B cell (primary cell): Measurements from ENCODE around the gene DMXL1. TPM values are rescaled to one million over a fixed set of nuclear protein-coding genes. Genes with fewer than 3 reads are reported as not detected.

Experiments
- ATAC-seq: fragments of 200-7000 bp; cut with Tn5 transposase; one replicate; pipeline ENCODE4 v1.10.0; 2021; ENCODE audit warnings: low read depth, mild to moderate bottlenecking, moderate number of reproducible peaks, moderate library complexity
- CTCF ChIA-PET: fragments of 350-600 bp; sonication (Branson Sonifier 250); formaldehyde crosslinking; loops from one replicate; lab custom pipeline; 2021; ENCODE audit warnings: antibody characterized with exemption, inconsistent platforms; lab: Charles Lee
- POLR2A ChIA-PET: fragments of 350-600 bp; sonication (Branson Sonifier 250); formaldehyde crosslinking; loops from one replicate; lab custom pipeline; 2021; ENCODE audit warnings: antibody characterized with exemption; lab: Charles Lee
- DNase-seq: peaks from one replicate; pipeline ENCODE4 v3.0.0; 2013
- H2AFZ ChIP-seq: 2 replicates; pipeline ENCODE4 v1.6.1; 2012; ENCODE audit warnings: mild to moderate bottlenecking, low read depth, low read length; ENCODE audit not compliant: insufficient read depth, poor library complexity, severe bottlenecking
- H3K27ac ChIP-seq, 2 donors: 1 replicate in 1 of 2; 2 replicates in 1 of 2; pipeline ENCODE4 v1.5.1; 2012 to 2013; ENCODE audit warnings: low read length in 2 of 2, mild to moderate bottlenecking in 2 of 2, moderate library complexity in 1 of 2
- H3K27me3 ChIP-seq, 4 experiments: fragments of 200-600 bp in 1 of 4; sonication (generic) in 1 of 4; replicated peaks in 1 of 4; 1 replicate in 2 of 4; 2 replicates in 2 of 4; pipeline versions ENCODE4 v1.6.1 to v1.7.0; 2013 to 2016; ENCODE audit warnings: low read length in 3 of 4, mild to moderate bottlenecking in 2 of 4, mixed read lengths in 1 of 4, moderate library complexity in 1 of 4; ENCODE audit not compliant: insufficient read depth in 4 of 4, control insufficient read depth in 3 of 4; ENCODE audit errors: control extremely low read depth in 1 of 4
- H3K36me3 ChIP-seq, 2 experiments: replicated peaks in 1 of 2; 1 replicate in 1 of 2; 2 replicates in 1 of 2; pipeline versions ENCODE4 v1.6.1 to v1.7.1; 2013; ENCODE audit warnings: low read length in 1 of 2; ENCODE audit not compliant: insufficient read depth in 2 of 2, control insufficient read depth in 1 of 2; ENCODE audit errors: control extremely low read depth in 1 of 2, extremely low read depth in 1 of 2
- H3K4me1 ChIP-seq, 2 donors: fragments of 200-600 bp in 1 of 2; sonication (generic) in 1 of 2; 1 replicate in 1 of 2; 2 replicates in 1 of 2; pipeline versions ENCODE4 v1.5.1 to v1.6.1; 2013 to 2017; ENCODE audit warnings: low read length in 2 of 2; ENCODE audit not compliant: control insufficient read depth in 2 of 2, insufficient read depth in 2 of 2
- H3K4me2 ChIP-seq: replicated peaks from 2 replicates; pipeline ENCODE3; 2012; ENCODE audit warnings: mild to moderate bottlenecking, low read depth, low read length; ENCODE audit not compliant: poor library complexity, severe bottlenecking
- H3K4me3 ChIP-seq, 5 experiments: fragments of 200-600 bp in 1 of 5; sonication (generic) in 1 of 5; 1 replicate in 3 of 5; 2 replicates in 2 of 5; pipeline versions ENCODE4 v1.5.1 to v1.7.0; 2011 to 2016; ENCODE audit warnings: low read length in 4 of 5, mild to moderate bottlenecking in 4 of 5, low read depth in 2 of 5, control low read depth in 1 of 5, moderate library complexity in 1 of 5; ENCODE audit not compliant: insufficient read depth in 1 of 5; ENCODE audit errors: control extremely low read depth in 1 of 5, extremely low read depth in 1 of 5
- H3K79me2 ChIP-seq: fragments of 200-600 bp; sonication (generic); one replicate; pipeline ENCODE4 v1.6.0; 2016; ENCODE audit warnings: low read length; ENCODE audit not compliant: control insufficient read depth, insufficient read depth
- H3K9ac ChIP-seq: fragments of 200-600 bp; sonication (generic); 2 replicates; pipeline ENCODE4 v1.6.1; 2017; ENCODE audit warnings: mild to moderate bottlenecking, low read length, moderate library complexity
- H3K9me3 ChIP-seq, 3 donors: one replicate each; pipeline versions ENCODE4 v1.6.1 to v1.7.1; 2013; ENCODE audit warnings: low read length in 2 of 3; ENCODE audit not compliant: control insufficient read depth in 2 of 3, insufficient read depth in 1 of 3; ENCODE audit errors: control extremely low read depth in 1 of 3
- H4K20me1 ChIP-seq: 2 replicates; pipeline ENCODE4 v1.6.0; 2012; ENCODE audit warnings: mild to moderate bottlenecking, low read length; ENCODE audit not compliant: insufficient read depth, control insufficient read depth, poor library complexity, severe bottlenecking
- H3K27ac Mint-ChIP-seq: one replicate; pipeline ENCODE4 v1.8.0; 2021; ENCODE audit warnings: mixed read lengths
- H3K27me3 Mint-ChIP-seq: one replicate; pipeline ENCODE4 v1.8.0; 2021; ENCODE audit warnings: mixed read lengths
- H3K4me1 Mint-ChIP-seq: one replicate; pipeline ENCODE4 v1.8.0; 2021; ENCODE audit warnings: mixed read lengths
- H3K4me3 Mint-ChIP-seq: one replicate; pipeline ENCODE4 v1.8.0; 2021; ENCODE audit warnings: mixed read lengths
- H3K9me3 Mint-ChIP-seq: one replicate; pipeline ENCODE4 v1.8.0; 2022; ENCODE audit warnings: mixed read lengths; ENCODE audit not compliant: insufficient read depth
- EZH2 ChIP-seq: IDR thresholded peaks from 2 replicates; pipeline ENCODE4 v1.6.1; 2012; ENCODE audit warnings: borderline replicate concordance, low read depth, mild to moderate bottlenecking, moderate library complexity, low read length; ENCODE audit not compliant: insufficient read depth, poor library complexity, severe bottlenecking
- WGBS: methylation state at CpG from one replicate; pipeline ENCODE4 v1.1.5; 2013; ENCODE audit warnings: missing lambda C conversion rate; ENCODE audit not compliant: insufficient coverage; 5-methylcytosine and 5-hydroxymethylcytosine counted together
- intact Hi-C: fragments of 100-400 bp; cut with micrococcal nuclease; formaldehyde crosslinking; loops from one replicate; pipeline ENCODE4 v1.10.0; 2022
- polyA plus RNA-seq: library from polyadenylated mRNA; depleted of rRNA; stranded (reverse); fragments of >200 nt; gene quantifications from 2 replicates; pipeline ENCODE4 v1.2.3, GENCODE V29; 2012
- total RNA-seq, 2 donors: library from RNA; stranded (reverse); fragments of 120-200 nt in 1 of 2; gene quantifications; 1 replicate in 1 of 2; 2 replicates in 1 of 2; pipeline versions ENCODE4 v1.2.3 to v1.2.4, GENCODE V29; 2013 to 2022
- TF ChIP-seq, protein P1 (sequence below): fragments of 200-600 bp; IDR thresholded peaks from one replicate; pipeline ENCODE4 v1.8.0; 2022; ENCODE audit warnings: antibody characterized with exemption, mild to moderate bottlenecking

Gene DMXL1
- total and polyA plus RNA-seq, 2 donors (not counting 1 experiment from before 2014, with no cell fraction given) = 37.9 to 129 TPM

DNA sequence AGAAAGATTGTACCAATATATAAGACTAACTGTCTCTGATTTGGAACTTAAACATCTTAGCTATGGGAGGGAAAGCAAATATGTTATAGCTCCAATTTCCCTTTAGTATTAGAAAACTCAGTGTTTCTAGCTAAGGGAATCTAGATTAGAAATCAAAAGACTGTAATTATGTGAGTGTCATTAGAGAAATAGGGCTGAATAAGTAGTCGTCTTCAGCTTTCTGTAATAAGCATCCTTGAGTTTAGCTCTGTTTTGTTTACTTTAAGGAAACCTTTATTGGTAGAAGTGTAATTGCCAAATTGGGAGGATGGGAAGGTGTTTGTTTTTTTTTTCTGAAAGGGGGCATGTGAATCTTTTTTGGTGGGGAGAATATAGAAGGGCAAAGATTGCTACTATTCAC lies 5.2 kb downstream of the DMXL1 start:
- 89% methylated on average over 1 of the region's 1 CpG for WGBS
- ATAC-seq (no peak), DNase-seq (no peak)
- CTCF ChIA-PET = interaction anchor here (2.3 kb wide), 1 partner anchor 54 kb away, joined by 13 read pairs; no protein-coding TSS in a partner anchor
- H3K4me2 ChIP-seq = peak overlapping the region; percentile 39
- peaks cover 68 to 74% of the 10 kb centered on the region in 2 donors for H3K4me1 ChIP-seq
- H3K4me3 Mint-ChIP-seq = peak overlapping the region; percentile 73
- peaks cover 8% of the 10 kb centered on the region for H4K20me1 ChIP-seq
- no peaks in the 10 kb centered on the region for H3K27me3 ChIP-seq
- no peak overlapping the region for H2AFZ ChIP-seq
- H3K27ac ChIP-seq = peak overlapping the region; percentile 59 to 75
- no peaks in the 10 kb centered on the region for H3K9me3 Mint-ChIP-seq
- H3K27ac Mint-ChIP-seq = peak overlapping the region; percentile 90
- peak overlapping the region in 1 of 5 experiments; percentile 20 for H3K4me3 ChIP-seq
- H3K79me2 ChIP-seq = peaks cover 96% of the 10 kb centered on the region
- no peaks in the 10 kb centered on the region for H3K27me3 Mint-ChIP-seq
- H3K9me3 ChIP-seq = no peaks in the 10 kb centered on the region
- TF ChIP-seq, protein P1, sequence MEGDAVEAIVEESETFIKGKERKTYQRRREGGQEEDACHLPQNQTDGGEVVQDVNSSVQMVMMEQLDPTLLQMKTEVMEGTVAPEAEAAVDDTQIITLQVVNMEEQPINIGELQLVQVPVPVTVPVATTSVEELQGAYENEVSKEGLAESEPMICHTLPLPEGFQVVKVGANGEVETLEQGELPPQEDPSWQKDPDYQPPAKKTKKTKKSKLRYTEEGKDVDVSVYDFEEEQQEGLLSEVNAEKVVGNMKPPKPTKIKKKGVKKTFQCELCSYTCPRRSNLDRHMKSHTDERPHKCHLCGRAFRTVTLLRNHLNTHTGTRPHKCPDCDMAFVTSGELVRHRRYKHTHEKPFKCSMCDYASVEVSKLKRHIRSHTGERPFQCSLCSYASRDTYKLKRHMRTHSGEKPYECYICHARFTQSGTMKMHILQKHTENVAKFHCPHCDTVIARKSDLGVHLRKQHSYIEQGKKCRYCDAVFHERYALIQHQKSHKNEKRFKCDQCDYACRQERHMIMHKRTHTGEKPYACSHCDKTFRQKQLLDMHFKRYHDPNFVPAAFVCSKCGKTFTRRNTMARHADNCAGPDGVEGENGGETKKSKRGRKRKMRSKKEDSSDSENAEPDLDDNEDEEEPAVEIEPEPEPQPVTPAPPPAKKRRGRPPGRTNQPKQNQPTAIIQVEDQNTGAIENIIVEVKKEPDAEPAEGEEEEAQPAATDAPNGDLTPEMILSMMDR = no peak
- TF ChIP-seq EZH2 = no peak
- peak overlapping the region; percentile 5 for H3K9ac ChIP-seq
- H3K36me3 ChIP-seq = peaks cover 4 to 6% of the 10 kb centered on the region in 2 experiments
- intact Hi-C loops = no loop called here
- H3K4me1 Mint-ChIP-seq = peaks cover 72% of the 10 kb centered on the region
- POLR2A ChIA-PET = interaction anchor here (0.7 kb wide), 1 partner anchor 297 kb away, joined by 3 read pairs; no protein-coding TSS in a partner anchor

DNA sequence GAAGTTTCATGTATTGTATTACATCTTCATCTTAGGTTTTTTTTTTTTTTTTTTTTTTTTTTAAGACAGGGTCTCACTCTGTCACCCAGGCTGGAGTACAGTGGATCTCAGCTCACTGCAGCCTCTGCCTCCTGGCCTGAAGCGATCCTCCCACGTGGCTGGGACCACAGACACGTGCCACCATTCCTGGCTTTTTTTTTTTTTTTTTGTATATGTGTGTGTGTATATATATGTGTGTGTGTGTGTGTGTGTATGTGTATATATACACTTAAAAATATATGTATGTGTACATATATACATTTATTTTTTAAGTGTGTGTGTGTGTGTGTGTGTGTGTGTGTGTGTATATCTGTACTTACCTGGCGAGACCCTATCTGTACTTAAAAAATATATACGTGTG lies 6.6 kb downstream of the DMXL1 start:
- no peak for TF ChIP-seq EZH2
- TF ChIP-seq, protein P1 = no peak
- no peak overlapping the region for H3K9ac ChIP-seq
- H3K27me3 ChIP-seq = no peaks in the 10 kb centered on the region
- no peak overlapping the region for H2AFZ ChIP-seq
- no peak overlapping the region for H3K4me3 ChIP-seq
- intact Hi-C loops = no loop called here
- no peaks in the 10 kb centered on the region for H3K27me3 Mint-ChIP-seq
- H3K79me2 ChIP-seq = peaks cover 97% of the 10 kb centered on the region
- whole genome bisulfite sequencing = no CpG with 5 or more reads among the region's 5 CpGs
- H3K27ac Mint-ChIP-seq = no peak overlapping the region
- ChIA-PET CTCF (interaction anchor here (1.8 kb wide), 1 partner anchor 90 kb away, joined by 5 read pairs; the partner anchor contains the start of gene DTWD2), POLR2A (no interaction called here)
- H3K4me2 ChIP-seq = peak overlapping the region; percentile 39
- H4K20me1 ChIP-seq = peaks cover 8% of the 10 kb centered on the region
- H3K4me1 ChIP-seq = peaks cover 69 to 71% of the 10 kb centered on the region in 2 donors
- H3K4me3 Mint-ChIP-seq = no peak overlapping the region
- peaks cover 4 to 6% of the 10 kb centered on the region in 2 experiments for H3K36me3 ChIP-seq
- no peak overlapping the region for H3K27ac ChIP-seq
- ATAC-seq (no peak), DNase-seq (no peak)
- H3K9me3 Mint-ChIP-seq = no peaks in the 10 kb centered on the region
- no peaks in the 10 kb centered on the region for H3K9me3 ChIP-seq
- peaks cover 74% of the 10 kb centered on the region for H3K4me1 Mint-ChIP-seq
